Psoas muscle (tissue), 8 donors: ENCODE results near the gene SLC47A2. TPM values are rescaled to one million over a fixed set of nuclear protein-coding genes. Genes with fewer than 3 reads are reported as not detected.

Experiments
- ATAC-seq, 4 donors: fragments of 200-7000 bp; cut with Tn5 transposase; one replicate each; pipeline ENCODE4 v1.9.1; 2020; ENCODE audit warnings: moderate library complexity in 3 of 4, mild to moderate bottlenecking in 2 of 4
- DNase-seq, 2 donors: peaks; one replicate each; pipeline ENCODE4 v3.0.0-alpha.2; 2020
- H3K27ac ChIP-seq: fragments of 200-600 bp; one replicate; pipeline ENCODE4 v1.8.0; 2022
- H3K27me3 ChIP-seq, 3 donors: fragments of 200-600 bp in 1 of 3; one replicate each; pipeline versions ENCODE4 v1.6.1 to v1.8.0; 2013 to 2022; ENCODE audit warnings: low read length in 2 of 3, mild to moderate bottlenecking in 2 of 3, moderate library complexity in 1 of 3; ENCODE audit not compliant: insufficient read depth in 3 of 3
- H3K36me3 ChIP-seq, 2 donors: fragments of 200-600 bp in 1 of 2; one replicate each; pipeline versions ENCODE4 v1.6.1 to v1.8.0; 2013 to 2022; ENCODE audit warnings: low read depth in 1 of 2, mild to moderate bottlenecking in 1 of 2, moderate library complexity in 1 of 2; ENCODE audit not compliant: insufficient read depth in 1 of 2
- H3K4me1 ChIP-seq: fragments of 200-600 bp; one replicate; pipeline ENCODE4 v1.8.0; 2022
- H3K4me3 ChIP-seq: fragments of 200-600 bp; one replicate; pipeline ENCODE4 v1.8.0; 2022; ENCODE audit warnings: mild to moderate bottlenecking
- H3K9me3 ChIP-seq: fragments of 200-600 bp; one replicate; pipeline ENCODE4 v1.8.0; 2022
- WGBS, 3 donors: extraction: QIAGEN DNeasy Blood & Tissue Kit; methylation state at CpG; one replicate each; pipeline versions ENCODE4 v1.1.6 to v1.1.7; 2013; 5-methylcytosine and 5-hydroxymethylcytosine counted together
- intact Hi-C, 2 donors: fragments of 100-400 bp; cut with DNase I; formaldehyde crosslinking; loops; one replicate each; pipeline versions ENCODE4 v1.11.0 to v1.14.2; 2022
- polyA plus RNA-seq, 3 donors: library from polyadenylated mRNA; stranded (reverse); fragments of 200-250 nt; gene quantifications; one replicate each; pipeline ENCODE4 v1.2.3, GENCODE V29; 2013
- total RNA-seq, 4 donors: library from RNA; stranded (reverse); fragmentation: NEBNext Ultra II Directional in 2 of 4; extraction: Animal tissue kit (Norgen Biotek cat#: 25700) in 2 of 4; gene quantifications; one replicate each; pipeline versions ENCODE4 v1.2.1 to v1.2.4, GENCODE V29; 2021 to 2023
- TF ChIP-seq, protein P1 (sequence below): fragments of 200-600 bp; IDR thresholded peaks from one replicate; pipeline ENCODE4 v1.8.0; 2022; ENCODE audit warnings: antibody characterized with exemption
- donor health status: healthy with polysubstance abuse.
- donor health status: DM: no; HTN: no; CAD: no; lungs with moderate emphysema.
- donor health status: Bipolar disorder and iron deficiency.
- donor health status: healthy.
- donor health status: DM: yes; HTN: yes; CAD: no.
- donor health status: DM: no; HTN: no; CAD: no.
- donor health status: DM: no; HTN: no; CAD: no.
- donor health status: DM: yes; HTN: yes; CAD: no.

The SLC47A2 gene
- total and polyA plus RNA-seq, 7 donors = 0.01 to 1.1 (median 0.06) TPM; not detected in 3

DNA sequence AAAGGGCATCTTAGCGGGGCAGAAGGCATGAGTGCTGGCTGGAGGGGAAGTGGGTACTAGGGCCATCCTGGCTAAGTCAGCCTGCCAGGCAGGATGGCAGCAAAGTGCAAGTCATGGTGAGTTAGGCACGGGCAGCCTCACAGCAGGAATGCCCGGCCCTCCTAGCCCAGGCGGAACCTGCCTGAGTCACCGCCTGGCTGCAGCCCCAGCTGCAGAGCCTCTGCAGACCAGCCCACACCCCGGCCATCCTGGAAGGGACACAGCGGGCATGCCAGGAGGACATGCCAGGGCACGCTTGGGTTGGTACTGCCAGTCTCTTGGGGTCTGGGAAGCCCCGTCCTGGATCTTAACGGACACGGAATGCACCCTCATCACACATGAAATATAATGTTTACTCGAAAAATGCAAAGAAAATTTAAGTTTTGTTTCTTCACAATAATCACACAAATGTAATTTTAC is 36.7 kb upstream of the SLC47A2 start:
- DNase-seq = peak; percentile 86 to 94
- intact Hi-C loops = loop anchor here (2.0 to 5.0 kb wide), 4 partner anchors 71 to 216 kb away; partner anchors contain the start of gene ALDH3A2 (in 2 of the 2)
- peak overlapping the region; percentile 92 for H3K27ac ChIP-seq
- ATAC-seq = peak; percentile 96 to 98 (median 98)
- no peaks in the 10 kb centered on the region for H3K27me3 ChIP-seq
- no peaks in the 10 kb centered on the region for H3K9me3 ChIP-seq
- WGBS, 3 donors = 15 to 40% (median 18%) methylated on average over 11 to 12 of the region's 12 CpGs
- peaks cover 14% of the 10 kb centered on the region for H3K4me1 ChIP-seq
- TF ChIP-seq, protein P1, sequence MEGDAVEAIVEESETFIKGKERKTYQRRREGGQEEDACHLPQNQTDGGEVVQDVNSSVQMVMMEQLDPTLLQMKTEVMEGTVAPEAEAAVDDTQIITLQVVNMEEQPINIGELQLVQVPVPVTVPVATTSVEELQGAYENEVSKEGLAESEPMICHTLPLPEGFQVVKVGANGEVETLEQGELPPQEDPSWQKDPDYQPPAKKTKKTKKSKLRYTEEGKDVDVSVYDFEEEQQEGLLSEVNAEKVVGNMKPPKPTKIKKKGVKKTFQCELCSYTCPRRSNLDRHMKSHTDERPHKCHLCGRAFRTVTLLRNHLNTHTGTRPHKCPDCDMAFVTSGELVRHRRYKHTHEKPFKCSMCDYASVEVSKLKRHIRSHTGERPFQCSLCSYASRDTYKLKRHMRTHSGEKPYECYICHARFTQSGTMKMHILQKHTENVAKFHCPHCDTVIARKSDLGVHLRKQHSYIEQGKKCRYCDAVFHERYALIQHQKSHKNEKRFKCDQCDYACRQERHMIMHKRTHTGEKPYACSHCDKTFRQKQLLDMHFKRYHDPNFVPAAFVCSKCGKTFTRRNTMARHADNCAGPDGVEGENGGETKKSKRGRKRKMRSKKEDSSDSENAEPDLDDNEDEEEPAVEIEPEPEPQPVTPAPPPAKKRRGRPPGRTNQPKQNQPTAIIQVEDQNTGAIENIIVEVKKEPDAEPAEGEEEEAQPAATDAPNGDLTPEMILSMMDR = no peak
- H3K36me3 ChIP-seq = no peaks in the 10 kb centered on the region
- H3K4me3 ChIP-seq = peak overlapping the region; percentile 53

DNA sequence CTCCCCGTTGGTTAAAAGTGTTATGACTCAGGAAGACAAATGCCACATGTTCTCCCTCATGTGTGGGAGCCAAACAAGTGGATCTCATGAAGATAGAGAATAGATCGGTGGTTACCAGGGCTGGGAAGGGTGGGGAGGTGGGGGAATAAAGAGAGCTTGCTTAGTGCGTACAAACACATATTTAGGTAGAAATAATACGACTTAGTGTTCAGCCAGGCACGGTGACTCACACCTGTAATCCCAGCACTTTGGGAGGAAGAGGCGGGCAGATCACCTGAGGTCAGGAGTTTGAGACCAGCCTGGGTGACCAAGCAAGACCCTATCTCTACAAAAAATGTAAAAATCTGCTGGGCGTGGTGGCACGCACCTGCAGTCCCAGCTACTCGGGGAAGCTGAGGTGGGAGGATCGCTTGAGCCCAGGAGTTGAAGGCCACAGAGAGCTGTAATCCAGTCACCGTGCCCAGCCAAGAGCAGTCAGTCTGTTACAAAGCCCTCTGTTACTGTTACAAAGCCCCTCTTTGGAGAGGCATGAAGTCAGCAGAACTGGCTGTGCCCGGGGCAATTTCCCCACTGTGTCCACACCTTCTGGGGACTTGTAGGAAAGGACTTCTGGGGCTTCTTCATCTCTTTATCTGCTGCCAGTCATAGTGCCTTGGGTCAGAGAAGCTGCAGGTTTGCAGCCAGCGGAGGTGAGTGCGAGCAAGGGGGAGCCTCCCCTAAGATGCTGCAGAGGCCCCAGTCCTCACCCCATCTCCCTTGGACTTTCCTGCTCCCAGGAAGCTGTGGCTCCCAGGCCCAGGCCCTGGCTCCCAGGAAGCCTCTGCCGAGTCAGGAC is 36.0 kb upstream of the SLC47A2 start:
- DNase-seq = peak in 1 of 2 donors; percentile 51
- intact Hi-C loops = loop anchor here (2.0 to 5.0 kb wide), 4 partner anchors 70 to 215 kb away; partner anchors contain the start of gene ALDH3A2 (in 2 of the 2)

GRCh38 chr17:19750835-19751234 is 34.5 kb upstream of the SLC47A2 start:
- DNase-seq (peak in 1 of 2 donors; percentile 30), ATAC-seq (no peak)
- Histone ChIP-seq H3K4me1 (peaks cover 14% of the 10 kb centered on the region), H3K9me3 (no peaks in the 10 kb centered on the region), H3K36me3 (no peaks in the 10 kb centered on the region), H3K27ac (peak overlapping the region; percentile 53), H3K27me3 (no peaks in the 10 kb centered on the region), H3K4me3 (no peak overlapping the region)
- intact Hi-C loops = loop anchor here (5.0 kb wide), 3 partner anchors 69 to 214 kb away; partner anchors contain the start of gene ALDH3A2 (in 1 of the 2)
- TF ChIP-seq, protein P1 = no peak
- 88 to 94% (median 91%) methylated on average over 3 of the region's 3 CpGs for WGBS, 3 donors

More for the DNA sequence above, 36.0 kb upstream of the SLC47A2 start:
- Histone ChIP-seq H3K36me3 (no peaks in the 10 kb centered on the region), H3K27ac (peak overlapping the region; percentile 92), H3K9me3 (no peaks in the 10 kb centered on the region), H3K4me3 (no peak overlapping the region), H3K27me3 (no peaks in the 10 kb centered on the region), H3K4me1 (peaks cover 14% of the 10 kb centered on the region)
- WGBS, 3 donors = 73 to 85% (median 75%) methylated on average over 15 of the region's 15 CpGs
- peak in 3 of 4 donors; percentile 3 to 52 (median 9) for ATAC-seq
- TF ChIP-seq, protein P1 = no peak

GRCh38 chr17:19750020-19750572 is 33.7 kb upstream of the SLC47A2 start:
- ATAC-seq = no peak
- peak in 1 of 2 donors; percentile 44 for DNase-seq
- no peak overlapping the region for H3K4me3 ChIP-seq
- H3K9me3 ChIP-seq = no peaks in the 10 kb centered on the region
- intact Hi-C loops = loop anchor here (5.0 kb wide), 3 partner anchors 68 to 213 kb away; partner anchors contain the start of gene ALDH3A2 (in 1 of the 2)
- 89 to 94% (median 93%) methylated on average over 9 of the region's 9 CpGs for WGBS, 3 donors
- peaks cover 17% of the 10 kb centered on the region for H3K4me1 ChIP-seq
- TF ChIP-seq, protein P1 = no peak
- no peak overlapping the region for H3K27ac ChIP-seq
- H3K36me3 ChIP-seq = no peaks in the 10 kb centered on the region
- H3K27me3 ChIP-seq = no peaks in the 10 kb centered on the region
